ENCODE measurements around the gene ZBTB20. TPM values are rescaled to one million over a fixed set of nuclear protein-coding genes. Genes with fewer than 3 reads are reported as not detected.

ZBTB20 gene
- total and polyA plus RNA-seq, 12 donors = 2.8 to 167 (median 108) TPM

DNA sequence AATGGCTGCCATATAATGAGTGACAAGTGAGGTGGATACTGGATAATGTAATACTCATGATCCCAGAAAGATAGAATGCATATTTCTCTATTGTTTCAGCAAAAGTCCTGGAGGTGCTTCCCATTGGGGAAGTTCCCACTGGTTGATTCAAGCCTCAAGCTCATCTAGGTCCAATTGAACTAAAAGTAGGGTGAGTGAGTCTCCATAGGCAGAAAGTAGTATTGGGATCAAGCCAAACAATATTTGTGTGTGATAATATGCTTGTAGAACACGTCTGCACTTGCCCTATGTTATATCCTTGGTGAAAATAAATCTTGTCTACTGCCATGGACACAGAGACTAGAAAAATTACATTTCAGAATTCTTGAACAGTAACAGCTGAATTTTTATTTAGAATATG, 14.8 kb upstream of the ZBTB20 start:
- Histone ChIP-seq H3K4me3 (no peak overlapping the region), H3K9me3 (replicated peaks in 1 of 3) (no peaks in the 10 kb centered on the region), H3K27me3 (no peaks in the 10 kb centered on the region), H3K4me1 (replicated peaks in 1 of 2) (no peaks in the 10 kb centered on the region), H3K36me3 (replicated peaks in 1 of 2) (no peaks in the 10 kb centered on the region), H3K27ac (no peak overlapping the region)
- intact Hi-C loops (cut with DNase I) = loop anchor here in 1 of 2 donors (10.0 kb wide), 1 partner anchor 67 kb away; no protein-coding TSS in a partner anchor
- 59 to 90% (median 69%) methylated on average over 1 of the region's 1 CpG for WGBS, 4 donors
- no peak for TF ChIP-seq CTCF (IDR thresholded peaks at IDR 0.05)
- no peak for DNase-seq

GRCh38 chr3:115161168-115161834, 14.2 kb upstream of the ZBTB20 start:
- intact Hi-C loops (cut with DNase I) = loop anchor here in 1 of 2 donors (10.0 kb wide), 1 partner anchor 66 kb away; no protein-coding TSS in a partner anchor
- WGBS, 4 donors = 90 to 99% (median 97%) methylated on average over 4 of the region's 4 CpGs
- peaks cover 0 to 2% of the 10 kb centered on the region in 2 donors for H3K4me1 ChIP-seq (replicated peaks in 1 of 2)

DNA sequence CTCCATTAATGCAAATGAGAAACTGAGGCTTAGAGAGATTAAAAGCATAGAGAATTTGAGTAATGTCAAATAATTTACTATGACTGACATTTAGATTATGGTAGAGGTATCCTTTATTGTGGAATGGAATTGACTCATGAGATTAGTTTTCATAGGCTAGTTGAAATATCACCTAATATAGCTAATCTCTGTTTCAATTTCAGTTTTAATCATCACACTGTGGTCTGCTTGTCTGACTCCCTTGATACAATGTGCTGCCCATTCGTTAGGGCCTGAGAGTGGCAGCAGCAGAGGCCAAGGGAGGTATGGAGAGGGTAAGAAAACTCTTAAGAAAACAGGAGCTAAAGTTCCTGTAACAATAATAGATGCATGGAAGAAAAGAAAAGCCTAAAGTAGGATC, 13.2 kb upstream of the ZBTB20 start:
- H3K4me1 ChIP-seq (replicated peaks in 1 of 2) = peaks cover 9 to 12% of the 10 kb centered on the region in 2 donors
- no peaks in the 10 kb centered on the region for H3K9me3 ChIP-seq (replicated peaks in 1 of 3)
- no peaks in the 10 kb centered on the region for H3K27me3 ChIP-seq
- no peak overlapping the region for H3K4me3 ChIP-seq
- no peak overlapping the region for H3K27ac ChIP-seq
- TF ChIP-seq CTCF (IDR thresholded peaks at IDR 0.05) (no peak), POLR2A (IDR thresholded peaks at IDR 0.05) (no peak)
- no peaks in the 10 kb centered on the region for H3K36me3 ChIP-seq (replicated peaks in 1 of 2)
- intact Hi-C loops (cut with DNase I) = loop anchor here in 1 of 2 donors (10.0 kb wide), 1 partner anchor 65 kb away; no protein-coding TSS in a partner anchor
- WGBS, 4 donors = 67 to 82% (median 71%) methylated on average over 1 of the region's 1 CpG
- no peak for DNase-seq

More at GRCh38 chr3:115161168-115161834, 14.2 kb upstream of the ZBTB20 start:
- H3K36me3 ChIP-seq (replicated peaks in 1 of 2) = no peaks in the 10 kb centered on the region
- no peak for TF ChIP-seq POLR2A (IDR thresholded peaks at IDR 0.05)
- no peak for TF ChIP-seq CTCF (IDR thresholded peaks at IDR 0.05)
- no peak overlapping the region for H3K4me3 ChIP-seq
- DNase-seq = no peak
- no peak overlapping the region for H3K27ac ChIP-seq
- no peaks in the 10 kb centered on the region for H3K9me3 ChIP-seq (replicated peaks in 1 of 3)
- H3K27me3 ChIP-seq = no peaks in the 10 kb centered on the region

- Histone ChIP-seq H3K4me3 (peak overlapping the region in 1 of 4 donors; percentile 30), H3K27ac (peak overlapping the region; percentile 59 to 89 (median 76)), H3K4me1 (replicated peaks in 1 of 2) (peaks cover 20 to 21% of the 10 kb centered on the region in 2 donors), H3K9me3 (replicated peaks in 1 of 3) (no peaks in the 10 kb centered on the region), H3K36me3 (replicated peaks in 1 of 2) (no peaks in the 10 kb centered on the region), H3K27me3 (no peaks in the 10 kb centered on the region)
- TF ChIP-seq CTCF (IDR thresholded peaks at IDR 0.05) = no peak
- peak in 1 of 2 donors; percentile 51 for TF ChIP-seq POLR2A (IDR thresholded peaks at IDR 0.05)
- peak in 6 of 7 donors; percentile 59 to 74 (median 64) for DNase-seq
- 25 to 30% (median 27%) methylated on average over 4 of the region's 4 CpGs for WGBS, 4 donors
- intact Hi-C loops (cut with DNase I) = no loop called here
These were observed 9.1 kb upstream of the ZBTB20 start for GRCh38 chr3:115156046-115156654.
